IMR-90 (cell line): ENCODE results near the gene DUSP22. TPM values are rescaled to one million over a fixed set of nuclear protein-coding genes. Genes with fewer than 3 reads are reported as not detected.

Experiments used
- ATAC-seq: fragments of 200-7000 bp; cut with Tn5 transposase; 2 replicates; pipeline ENCODE4 v1.9.1; 2020; ENCODE audit warnings: low read depth, mild to moderate bottlenecking, moderate library complexity
- BruUV-seq: library from RNA; stranded (reverse); fragments of 400-500 nt; replicated peaks from 2 replicates; lab custom pipeline; 2021; lab: Mats Ljungman, UMichigan
- CTCF ChIA-PET: fragments of 300-600 bp; formaldehyde crosslinking; extraction: SDS; loops from one replicate; lab custom pipeline; 2021; ENCODE audit warnings: antibody characterized with exemption; lab: Yijun Ruan, JAX
- POLR2A ChIA-PET: fragments of 300-600 bp; sonication (Branson Sonifier 250); formaldehyde crosslinking; loops from one replicate; lab custom pipeline; 2022; ENCODE audit warnings: antibody characterized with exemption; ENCODE audit not compliant: unreplicated experiment; lab: Charles Lee
- DNase-seq: peaks from one replicate; pipeline ENCODE4 v3.0.0; 2013
- H2AFZ ChIP-seq: replicated peaks from 2 replicates; pipeline ENCODE3; 2013; ENCODE audit warnings: low read length, mild to moderate bottlenecking; ENCODE audit not compliant: poor library complexity
- H2AK5ac ChIP-seq: 2 replicates; pipeline ENCODE4 v1.6.1; 2013; ENCODE audit warnings: low read depth, low read length, inconsistent platforms
- H2AK9ac ChIP-seq: replicated peaks from 2 replicates; pipeline ENCODE3; 2013; ENCODE audit warnings: mild to moderate bottlenecking, low read depth, low read length, moderate library complexity; ENCODE audit not compliant: poor library complexity
- H2BK120ac ChIP-seq: 2 replicates; pipeline ENCODE4 v1.6.1; 2013; ENCODE audit warnings: low read depth, low read length, inconsistent platforms
- H2BK15ac ChIP-seq: 3 replicates; pipeline ENCODE4 v1.6.1; 2013; ENCODE audit warnings: low read depth, low read length, inconsistent platforms
- H2BK20ac ChIP-seq: 2 replicates; pipeline ENCODE4 v1.6.1; 2013; ENCODE audit warnings: low read depth, mild to moderate bottlenecking, inconsistent platforms, low read length, moderate library complexity
- H2BK5ac ChIP-seq: 2 replicates; pipeline ENCODE4 v1.6.1; 2013; ENCODE audit warnings: mild to moderate bottlenecking, low read depth, low read length, inconsistent platforms; ENCODE audit not compliant: poor library complexity, severe bottlenecking
- H3K14ac ChIP-seq: replicated peaks from 2 replicates; pipeline ENCODE4 v1.6.1; 2013; ENCODE audit warnings: low read depth, low read length, inconsistent platforms
- H3K18ac ChIP-seq: 2 replicates; pipeline ENCODE4 v1.6.1; 2013; ENCODE audit warnings: low read depth, low read length, control low read depth
- H3K23ac ChIP-seq: 2 replicates; pipeline ENCODE4 v1.6.1; 2013; ENCODE audit warnings: low read depth, low read length, inconsistent platforms
- H3K27ac ChIP-seq: 2 replicates; pipeline ENCODE4 v1.5.1; 2013; ENCODE audit warnings: mild to moderate bottlenecking, control low read depth, low read length; ENCODE audit not compliant: insufficient read depth
- H3K27me3 ChIP-seq: 2 replicates; pipeline ENCODE4 v1.6.1; 2013; ENCODE audit warnings: low read length; ENCODE audit not compliant: control insufficient read depth, insufficient read depth
- H3K36me3 ChIP-seq: 2 replicates; pipeline ENCODE4 v1.6.1; 2013; ENCODE audit warnings: low read length, mixed read lengths; ENCODE audit not compliant: control insufficient read depth, insufficient read depth
- H3K4ac ChIP-seq: 2 replicates; pipeline ENCODE4 v1.6.1; 2013; ENCODE audit warnings: low read depth, low read length, inconsistent platforms
- H3K4me1 ChIP-seq: 2 replicates; pipeline ENCODE4 v1.6.1; 2013; ENCODE audit warnings: low read length, mixed read lengths; ENCODE audit not compliant: control insufficient read depth, insufficient read depth
- H3K4me2 ChIP-seq: 2 replicates; pipeline ENCODE4 v1.6.1; 2013; ENCODE audit warnings: low read depth, mild to moderate bottlenecking, control low read depth, low read length, moderate library complexity
- H3K4me3 ChIP-seq: 2 replicates; pipeline ENCODE4 v1.5.1; 2013; ENCODE audit warnings: low read depth, mild to moderate bottlenecking, control low read depth, low read length, moderate library complexity; ENCODE audit not compliant: insufficient read depth
- H3K56ac ChIP-seq: 2 replicates; pipeline ENCODE4 v1.6.1; 2013; ENCODE audit warnings: low read length, inconsistent platforms; ENCODE audit not compliant: insufficient read depth; ENCODE audit errors: extremely low read depth
- H3K79me1 ChIP-seq, 2 experiments: 2 replicates each; pipeline ENCODE4 v1.6.1; 2013; ENCODE audit warnings: low read length in 2 of 2, inconsistent platforms in 1 of 2, low read depth in 1 of 2
- H3K9ac ChIP-seq: 2 replicates; pipeline ENCODE4 v1.6.1; 2013; ENCODE audit warnings: low read depth, low read length, control low read depth
- H3K9me1 ChIP-seq: 2 replicates; pipeline ENCODE4 v1.6.1; 2013; ENCODE audit warnings: low read length, inconsistent platforms; ENCODE audit not compliant: insufficient read depth
- H3K9me3 ChIP-seq: 2 replicates; pipeline ENCODE4 v1.6.1; 2013; ENCODE audit warnings: low read length; ENCODE audit not compliant: control insufficient read depth, insufficient read depth
- H4K20me1 ChIP-seq: 2 replicates; pipeline ENCODE4 v1.6.1; 2013; ENCODE audit warnings: low read length, inconsistent platforms; ENCODE audit not compliant: insufficient read depth
- H4K5ac ChIP-seq: 2 replicates; pipeline ENCODE4 v1.6.1; 2013; ENCODE audit warnings: mild to moderate bottlenecking, low read depth, low read length, control low read depth
- H4K8ac ChIP-seq, 2 experiments: 2 replicates each; pipeline ENCODE4 v1.6.1; 2013; ENCODE audit warnings: low read depth in 2 of 2, low read length in 2 of 2, control low read depth in 1 of 2, inconsistent platforms in 1 of 2
- H4K91ac ChIP-seq: 2 replicates; pipeline ENCODE4 v1.6.1; 2013; ENCODE audit warnings: low read depth, low read length, inconsistent platforms; ENCODE audit not compliant: insufficient read depth
- CEBPB ChIP-seq: IDR thresholded peaks from 2 replicates; pipeline ENCODE4 v1.6.1; 2012; ENCODE audit warnings: low read depth, low read length, improper control_type of control experiment
- ELK1 ChIP-seq: fragments of 150-350 bp; IDR thresholded peaks from 2 replicates; pipeline ENCODE4 v1.6.1; 2016; ENCODE audit warnings: low read depth, mild to moderate bottlenecking, low read length, moderate library complexity, borderline replicate concordance
- MAZ ChIP-seq: IDR thresholded peaks from 2 replicates; pipeline ENCODE4 v1.6.1; 2012; ENCODE audit warnings: low read depth, mild to moderate bottlenecking, low read length, improper control_type of control experiment, moderate library complexity, borderline replicate concordance
- RCOR1 ChIP-seq: IDR thresholded peaks from 2 replicates; pipeline ENCODE4 v1.6.1; 2012; ENCODE audit warnings: mild to moderate bottlenecking, low read length, improper control_type of control experiment; ENCODE audit not compliant: insufficient replicate concordance
- WGBS, 2 experiments: methylation state at CpG; one replicate each; pipeline versions ENCODE4 v1.1.5 to v1.1.7; 2013; ENCODE audit warnings: missing lambda C conversion rate in 2 of 2; ENCODE audit not compliant: insufficient read length in 1 of 2; ENCODE audit errors: extremely low coverage in 2 of 2; 5-methylcytosine and 5-hydroxymethylcytosine counted together
- dilution Hi-C: fragments of 300-500 bp; cut with HindIII; formaldehyde crosslinking; loops from one replicate; pipeline ENCODE4 v1.14.3; 2018; ENCODE audit warnings: low sequenced_read_pairs; ENCODE audit not compliant: unreplicated experiment
- in situ Hi-C: fragments of 300-500 bp; cut with MboI; formaldehyde crosslinking; loops from 3 replicates; pipeline ENCODE4 v1.14.3; 2019; ENCODE audit warnings: low sequenced_read_pairs, inconsistent platforms, mixed read lengths
- intact Hi-C: fragments of 100-400 bp; cut with micrococcal nuclease; formaldehyde crosslinking; loops from 2 replicates; pipeline ENCODE4 v1.10.0; 2022
- polyA plus RNA-seq, 3 experiments: library from polyadenylated mRNA; depleted of rRNA; stranded (reverse); fragments of >200 nt; gene quantifications; 2 replicates each; pipeline ENCODE4 v1.2.3, GENCODE V29; 2012; ENCODE audit warnings: low replicate concordance in 1 of 3
- total RNA-seq: library from RNA; depleted of rRNA; stranded (reverse); fragments of >200 nt; gene quantifications from 2 replicates; pipeline ENCODE4 v1.2.3, GENCODE V29; 2012
- TF ChIP-seq, protein P1 (sequence below): fragments of 150-350 bp; IDR thresholded peaks from 2 replicates; pipeline ENCODE4 v1.6.1; 2017; ENCODE audit warnings: mild to moderate bottlenecking, antibody characterized with exemption, low read length, low read depth

The DUSP22 gene
- total and polyA plus RNA-seq, 2 of the 4 experiments (the other 2 are of a cell fraction): 7.1 to 8.2 TPM

DNA sequence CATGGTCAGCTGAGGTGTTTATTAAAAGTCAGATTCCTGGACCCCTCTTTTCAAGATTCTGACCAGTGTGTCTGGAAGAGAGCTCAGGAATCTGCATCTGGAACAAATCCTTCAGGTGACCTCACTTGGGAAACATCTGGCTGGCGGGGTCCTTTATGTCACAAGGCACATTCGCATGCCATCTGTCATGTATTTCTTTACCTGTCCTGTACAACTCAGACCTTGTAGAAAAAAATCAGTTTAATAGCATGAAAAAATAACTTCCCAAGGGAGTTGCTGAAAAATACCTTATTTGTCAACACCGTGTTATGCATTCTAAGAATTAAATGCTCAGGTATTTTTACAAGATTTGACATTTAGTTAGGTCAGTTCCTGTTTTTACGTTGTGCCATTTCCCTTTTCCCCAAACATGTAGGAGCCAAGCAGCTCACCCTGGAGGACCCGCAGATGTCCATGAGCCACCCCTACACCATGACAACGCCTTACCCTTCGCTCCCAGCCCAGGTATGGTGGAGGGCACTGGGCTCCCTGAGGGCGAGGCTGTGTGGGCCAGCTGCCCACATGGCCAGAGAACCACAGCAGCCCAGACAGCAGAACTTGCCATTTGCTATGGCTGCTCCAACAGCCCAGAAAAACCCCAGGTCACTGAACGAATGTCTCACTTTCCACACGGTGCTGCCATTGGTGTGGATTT lies 103.3 kb downstream of the DUSP22 start:
- DNase-seq: no peak
- no peak for TF ChIP-seq CEBPB
- TF ChIP-seq RCOR1: no peak
- TF ChIP-seq, protein P1, sequence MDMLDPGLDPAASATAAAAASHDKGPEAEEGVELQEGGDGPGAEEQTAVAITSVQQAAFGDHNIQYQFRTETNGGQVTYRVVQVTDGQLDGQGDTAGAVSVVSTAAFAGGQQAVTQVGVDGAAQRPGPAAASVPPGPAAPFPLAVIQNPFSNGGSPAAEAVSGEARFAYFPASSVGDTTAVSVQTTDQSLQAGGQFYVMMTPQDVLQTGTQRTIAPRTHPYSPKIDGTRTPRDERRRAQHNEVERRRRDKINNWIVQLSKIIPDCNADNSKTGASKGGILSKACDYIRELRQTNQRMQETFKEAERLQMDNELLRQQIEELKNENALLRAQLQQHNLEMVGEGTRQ: no peak
- no peak for TF ChIP-seq MAZ
- TF ChIP-seq ELK1: no peak
- no peaks in the 10 kb centered on the region for H4K20me1 ChIP-seq
- H3K27ac ChIP-seq: no peak overlapping the region
- H3K36me3 ChIP-seq: no peaks in the 10 kb centered on the region
- no peak overlapping the region for H2AFZ ChIP-seq
- H4K5ac ChIP-seq: no peak overlapping the region
- intact Hi-C loops: no loop called here
- ATAC-seq: no peak
- no peak overlapping the region for H2BK5ac ChIP-seq
- no peaks in the 10 kb centered on the region for H3K9me1 ChIP-seq
- in situ Hi-C loops: no loop called here
- H2AK5ac ChIP-seq: no peak overlapping the region
- H3K14ac ChIP-seq: no peak overlapping the region
- no peak overlapping the region for H3K56ac ChIP-seq
- no peak overlapping the region for H3K18ac ChIP-seq
- 100% methylated on average over 2 of the region's 10 CpGs; no CpG with 5 or more reads in 1 of the 2 experiments for WGBS, 2 experiments
- H3K4me2 ChIP-seq: no peak overlapping the region
- H2AK9ac ChIP-seq: no peak overlapping the region
- H2BK120ac ChIP-seq: no peak overlapping the region
- no peak overlapping the region for H2BK15ac ChIP-seq
- H2BK20ac ChIP-seq: no peak overlapping the region
- H3K9me3 ChIP-seq: no peaks in the 10 kb centered on the region
- H3K4me3 ChIP-seq: no peak overlapping the region
- H3K27me3 ChIP-seq: peaks cover 85% of the 10 kb centered on the region
- no peaks in the 10 kb centered on the region for H3K79me1 ChIP-seq
- ChIA-PET POLR2A (no interaction called here), CTCF (no interaction called here)
- H3K4me1 ChIP-seq: 0 out of 2 replicates have a peak, but pooled peaks cover 1% of the 10 kb centered on the region
- H4K8ac ChIP-seq: no peak overlapping the region
- no peak overlapping the region for H4K91ac ChIP-seq
- no peak overlapping the region for H3K23ac ChIP-seq
- dilution Hi-C loops: no loop called here
- no peak overlapping the region for H3K9ac ChIP-seq
- H3K4ac ChIP-seq: no peak overlapping the region
- BruUV-seq: no TSS peak
